Nephron (organoid): ENCODE results near the gene KCNH8.

Experiments used
- H3K27ac Mint-ChIP-seq, 3 experiments: 2 replicates each; pipeline ENCODE4 v1.8.0; 2020; ENCODE audit warnings: mixed read lengths in 3 of 3, mild to moderate bottlenecking in 2 of 3, moderate library complexity in 1 of 3
- H3K27me3 Mint-ChIP-seq: 2 replicates; pipeline ENCODE4 v1.8.0; 2021; ENCODE audit warnings: low read depth, mild to moderate bottlenecking, moderate library complexity, mixed read lengths
- H3K36me3 Mint-ChIP-seq: 2 replicates; pipeline ENCODE4 v1.8.0; 2020; ENCODE audit warnings: low read depth, mixed read lengths
- H3K4me1 Mint-ChIP-seq: 2 replicates; pipeline ENCODE4 v1.8.0; 2020; ENCODE audit warnings: mixed read lengths
- H3K4me3 Mint-ChIP-seq, 3 experiments: 2 replicates each; pipeline ENCODE4 v1.8.0; 2020; ENCODE audit warnings: mild to moderate bottlenecking in 3 of 3, mixed read lengths in 3 of 3, moderate library complexity in 2 of 3
- H3K9me3 Mint-ChIP-seq: 2 replicates; pipeline ENCODE4 v1.8.0; 2020; ENCODE audit warnings: mixed read lengths
- CTCF ChIP-seq, 3 experiments: fragments of 200-600 bp; sonication (generic); IDR thresholded peaks; one replicate each; pipeline ENCODE4 v1.5.0; 2021; ENCODE audit warnings: antibody characterized with exemption in 3 of 3; ENCODE audit not compliant: unreplicated experiment in 3 of 3

KCNH8 gene

GRCh38 chr3:19107719-19108118 is 40.6 kb upstream of the KCNH8 start:
- Mint-ChIP-seq H3K4me1 (peaks cover 5% of the 10 kb centered on the region), H3K9me3 (peaks cover 3% of the 10 kb centered on the region), H3K36me3 (no peaks in the 10 kb centered on the region), H3K4me3 (no peak overlapping the region), H3K27me3 (peaks cover 9% of the 10 kb centered on the region), H3K27ac (no peak overlapping the region)
- no peak for TF ChIP-seq CTCF (IDR thresholded peaks at IDR 0.05; ENCODE audit: unreplicated experiment in 3 of 3)

- no peak overlapping the region for H3K4me3 Mint-ChIP-seq
- no peaks in the 10 kb centered on the region for H3K9me3 Mint-ChIP-seq
- H3K27ac Mint-ChIP-seq, result no peak overlapping the region
- TF ChIP-seq CTCF (IDR thresholded peaks at IDR 0.05; ENCODE audit: unreplicated experiment in 3 of 3), result no peak
- H3K36me3 Mint-ChIP-seq, result no peaks in the 10 kb centered on the region
- H3K4me1 Mint-ChIP-seq, result no peaks in the 10 kb centered on the region
- H3K27me3 Mint-ChIP-seq, result no peaks in the 10 kb centered on the region
Measured at GRCh38 chr3:19110335-19110895, 37.9 kb upstream of the KCNH8 start.

- Mint-ChIP-seq H3K27ac (no peak overlapping the region), H3K4me1 (no peaks in the 10 kb centered on the region), H3K27me3 (no peaks in the 10 kb centered on the region), H3K9me3 (peaks cover 9% of the 10 kb centered on the region), H3K4me3 (no peak overlapping the region), H3K36me3 (no peaks in the 10 kb centered on the region)
- TF ChIP-seq CTCF (IDR thresholded peaks at IDR 0.05; ENCODE audit: unreplicated experiment in 3 of 3), result no peak
Measured at GRCh38 chr3:19114461-19114860, 33.8 kb upstream of the KCNH8 start.

- Mint-ChIP-seq H3K27ac (no peak overlapping the region), H3K4me1 (no peaks in the 10 kb centered on the region), H3K27me3 (no peaks in the 10 kb centered on the region), H3K4me3 (no peak overlapping the region), H3K9me3 (peaks cover 9% of the 10 kb centered on the region), H3K36me3 (no peaks in the 10 kb centered on the region)
- no peak for TF ChIP-seq CTCF (IDR thresholded peaks at IDR 0.05; ENCODE audit: unreplicated experiment in 3 of 3)
Measured at GRCh38 chr3:19116239-19116638, 32.1 kb upstream of the KCNH8 start.

- TF ChIP-seq CTCF (IDR thresholded peaks at IDR 0.05; ENCODE audit: unreplicated experiment in 3 of 3), result no peak
- no peak overlapping the region for H3K27ac Mint-ChIP-seq
- no peak overlapping the region for H3K4me3 Mint-ChIP-seq
- no peaks in the 10 kb centered on the region for H3K9me3 Mint-ChIP-seq
- H3K27me3 Mint-ChIP-seq, result no peaks in the 10 kb centered on the region
- no peaks in the 10 kb centered on the region for H3K36me3 Mint-ChIP-seq
- H3K4me1 Mint-ChIP-seq, result no peaks in the 10 kb centered on the region
Measured at GRCh38 chr3:19124752-19125151, 23.6 kb upstream of the KCNH8 start.

- Mint-ChIP-seq H3K27me3 (no peaks in the 10 kb centered on the region), H3K4me3 (no peak overlapping the region), H3K4me1 (no peaks in the 10 kb centered on the region), H3K36me3 (no peaks in the 10 kb centered on the region), H3K9me3 (no peaks in the 10 kb centered on the region), H3K27ac (no peak overlapping the region)
- no peak for TF ChIP-seq CTCF (IDR thresholded peaks at IDR 0.05; ENCODE audit: unreplicated experiment in 3 of 3)
Measured at GRCh38 chr3:19139863-19140262, 8.4 kb upstream of the KCNH8 start.
